Small intestine (tissue), 16 donors: ENCODE results near the gene ANKRD65. TPM values are rescaled to one million over a fixed set of nuclear protein-coding genes. Genes with fewer than 3 reads are reported as not detected.
"Not testable (repeated sequence)": the region's sequence is repeated elsewhere in the genome, so short reads cannot be mapped to it uniquely, and the experiment has no call there.

Experiments used
- DNase-seq, 2 donors: peaks; one replicate each; pipeline versions ENCODE4 v3.0.0 to v3.0.0-alpha.2; 2013
- FAIRE-seq: peaks from 2 replicates; lab custom pipeline; 2012; peaks lifted over from hg19 to GRCh38; lab: Jason Lieb, UNC
- H3K27ac ChIP-seq, 3 donors: one replicate each; pipeline ENCODE4 v1.5.1; 2013; ENCODE audit warnings: low read length in 2 of 3, mild to moderate bottlenecking in 2 of 3, control low read depth in 1 of 3, inconsistent platforms in 1 of 3, low read depth in 1 of 3, moderate library complexity in 1 of 3
- H3K27me3 ChIP-seq, 3 donors: one replicate each; pipeline ENCODE4 v1.6.1; 2013; ENCODE audit warnings: low read length in 3 of 3, inconsistent platforms in 1 of 3; ENCODE audit not compliant: control insufficient read depth in 3 of 3, insufficient read depth in 3 of 3
- H3K36me3 ChIP-seq, 3 donors: one replicate each; pipeline ENCODE4 v1.6.1; 2013; ENCODE audit warnings: low read length in 3 of 3, inconsistent platforms in 1 of 3, low read depth in 1 of 3, mild to moderate bottlenecking in 1 of 3, moderate library complexity in 1 of 3; ENCODE audit not compliant: control insufficient read depth in 3 of 3, insufficient read depth in 2 of 3
- H3K4me1 ChIP-seq, 3 donors: one replicate each; pipeline ENCODE4 v1.6.1; 2013; ENCODE audit warnings: low read length in 2 of 3, inconsistent platforms in 1 of 3, low read depth in 1 of 3, mild to moderate bottlenecking in 1 of 3, moderate library complexity in 1 of 3; ENCODE audit not compliant: control insufficient read depth in 3 of 3, insufficient read depth in 2 of 3
- H3K4me3 ChIP-seq, 3 donors: one replicate each; pipeline ENCODE4 v1.5.1; 2013; ENCODE audit warnings: low read length in 3 of 3, control low read depth in 1 of 3, inconsistent platforms in 1 of 3, low read depth in 1 of 3, mild to moderate bottlenecking in 1 of 3, moderate library complexity in 1 of 3
- H3K9me3 ChIP-seq, 2 donors: one replicate each; pipeline ENCODE4 v1.6.1; 2013; ENCODE audit warnings: low read depth in 1 of 2, low read length in 1 of 2; ENCODE audit not compliant: control insufficient read depth in 2 of 2, insufficient read depth in 1 of 2
- WGBS, 3 donors: extraction: QIAGEN DNeasy Blood & Tissue Kit; methylation state at CpG; one replicate each; pipeline ENCODE4 v1.1.7; 2013; 5-methylcytosine and 5-hydroxymethylcytosine counted together
- long read RNA-seq, 10 donors: transcript quantifications; one replicate each; lab custom pipeline, GENCODE V29; 2026
- polyA plus RNA-seq, 4 donors: library from polyadenylated mRNA; stranded (reverse) in 3 of 4; unstranded in 1 of 4; fragments of 200-250 nt in 3 of 4; fragments of 120-200 nt in 1 of 4; gene quantifications; one replicate each; pipeline versions ENCODE4 v1.2.1 to v1.2.3, GENCODE V29; 2013
- donor health status: healthy with polysubstance abuse.
- donor health status: control.
- donor health status: control.
- donor health status: Bipolar disorder and iron deficiency.
- donor health status: healthy.

Gene ANKRD65
- 1 to 10 TPM; 1.1 to 1.7 (median 1.5) TPM for polyA plus RNA-seq
- long read RNA-seq, donor 1, result 0 reads
- long read RNA-seq, donor 2, result 0 reads
- long read RNA-seq, donor 3, result 0 reads
- long read RNA-seq, donor 4, result 0 reads
- long read RNA-seq, donor 5, result 0 reads
- long read RNA-seq, donor 6, partial matches to known transcripts, result 0 of 1 reads
- long read RNA-seq, donor 6, other reads (novel, unspliced or antisense), result 0 of 1 reads
- long read RNA-seq, donor 7, result 0 reads
- long read RNA-seq, donor 8, result 0 reads
- long read RNA-seq, donor 9, result 0 reads
- long read RNA-seq, donor 10, partial matches to known transcripts, result 5 of 5 reads
- long read RNA-seq, donor 10, other reads (novel, unspliced or antisense), result 0 of 5 reads

- no peaks in the 10 kb centered on the region for H3K36me3 ChIP-seq
- DNase-seq (no peak), FAIRE-seq (no peak)
- peak within 1 kb of the TSS in 2 of 3 donors; percentile 1 to 23 for H3K4me3 ChIP-seq
- H3K27me3 ChIP-seq, result peaks cover 1 to 15% (median 10%) of the 10 kb centered on the region in 3 donors
- 70 to 79% (median 78%) methylated on average over 17 to 18 of the region's 18 CpGs for WGBS, 3 donors
- H3K9me3 ChIP-seq, result no peaks in the 10 kb centered on the region
- peaks cover 0 to 6% (median 0%) of the 10 kb centered on the region in 3 donors for H3K4me1 ChIP-seq
- no peak within 1 kb of the TSS for H3K27ac ChIP-seq
Measured at GRCh38 chr1:1421147-1421906, at the start of gene ANKRD65. Gene ANKRD65, minus strand, starts transcription at chr1:1421276. Its CDS starts 271 bp downstream, at chr1:1421005.

- H3K4me1 ChIP-seq, DNase-seq, H3K27me3 ChIP-seq, FAIRE-seq, H3K27ac ChIP-seq, H3K36me3 ChIP-seq, H3K9me3 ChIP-seq, H3K4me3 ChIP-seq: not testable (repeated sequence)
- WGBS, 3 donors, result 74 to 85% (median 83%) methylated on average over 28 to 43 of the region's 44 CpGs
Measured at GRCh38 chr1:1468196-1468985, 47.3 kb upstream of the ANKRD65 start.

- H3K4me1 ChIP-seq, result no peaks in the 10 kb centered on the region
- FAIRE-seq (no peak), DNase-seq (no peak)
- no peak overlapping the region for H3K27ac ChIP-seq
- H3K9me3 ChIP-seq, result peaks cover 0 to 7% of the 10 kb centered on the region in 2 donors
- 82 to 90% (median 85%) methylated on average over 7 of the region's 7 CpGs for WGBS, 3 donors
- H3K27me3 ChIP-seq, result no peaks in the 10 kb centered on the region
- H3K36me3 ChIP-seq, result no peaks in the 10 kb centered on the region
- H3K4me3 ChIP-seq, result no peak overlapping the region
Measured at GRCh38 chr1:1463312-1463711, 42.2 kb upstream of the ANKRD65 start.

GRCh38 chr1:1462318-1462966 lies 41.4 kb upstream of the ANKRD65 start:
- FAIRE-seq (no peak), DNase-seq (peak in 1 of 2 donors; percentile 28)
- H3K36me3 ChIP-seq, result no peaks in the 10 kb centered on the region
- no peak overlapping the region for H3K4me3 ChIP-seq
- H3K9me3 ChIP-seq, result peaks cover 0 to 7% of the 10 kb centered on the region in 2 donors
- H3K27ac ChIP-seq, result peak overlapping the region in 1 of 3 donors; percentile 40
- WGBS, 3 donors, result 63 to 75% (median 70%) methylated on average over 25 to 26 of the region's 26 CpGs
- no peaks in the 10 kb centered on the region for H3K27me3 ChIP-seq
- no peaks in the 10 kb centered on the region for H3K4me1 ChIP-seq

- H3K9me3 ChIP-seq, result peaks cover 0 to 7% of the 10 kb centered on the region in 2 donors
- DNase-seq, result peak in 1 of 2 donors; percentile 26
- no peaks in the 10 kb centered on the region for H3K36me3 ChIP-seq
- H3K27me3 ChIP-seq, result no peaks in the 10 kb centered on the region
- FAIRE-seq, result no peak
- 48 to 62% (median 54%) methylated on average over 16 to 18 of the region's 18 CpGs for WGBS, 3 donors
- H3K4me3 ChIP-seq, result no peak overlapping the region
- peak overlapping the region in 1 of 3 donors; percentile 40 for H3K27ac ChIP-seq
- no peaks in the 10 kb centered on the region for H3K4me1 ChIP-seq
Measured at GRCh38 chr1:1461721-1462317, 40.7 kb upstream of the ANKRD65 start.

GRCh38 chr1:1460540-1461130 lies 39.6 kb upstream of the ANKRD65 start:
- FAIRE-seq, result no peak
- H3K27ac ChIP-seq, result no peak overlapping the region
- WGBS, 3 donors, result 61 to 66% (median 63%) methylated on average over 27 of the region's 27 CpGs
- no peaks in the 10 kb centered on the region for H3K27me3 ChIP-seq
- no peak for DNase-seq
- no peak overlapping the region for H3K4me3 ChIP-seq
- no peaks in the 10 kb centered on the region for H3K4me1 ChIP-seq
- peaks cover 0 to 5% of the 10 kb centered on the region in 2 donors for H3K9me3 ChIP-seq
- H3K36me3 ChIP-seq, result no peaks in the 10 kb centered on the region

GRCh38 chr1:1459711-1460110 lies 38.6 kb upstream of the ANKRD65 start:
- H3K36me3 ChIP-seq, DNase-seq, H3K4me1 ChIP-seq, H3K4me3 ChIP-seq, H3K9me3 ChIP-seq, FAIRE-seq, H3K27me3 ChIP-seq, H3K27ac ChIP-seq: not testable (repeated sequence)
- WGBS, 3 donors, result 82 to 89% (median 85%) methylated on average over 12 to 14 of the region's 14 CpGs
